ENCODE results near the gene CASTOR1.

DNA sequence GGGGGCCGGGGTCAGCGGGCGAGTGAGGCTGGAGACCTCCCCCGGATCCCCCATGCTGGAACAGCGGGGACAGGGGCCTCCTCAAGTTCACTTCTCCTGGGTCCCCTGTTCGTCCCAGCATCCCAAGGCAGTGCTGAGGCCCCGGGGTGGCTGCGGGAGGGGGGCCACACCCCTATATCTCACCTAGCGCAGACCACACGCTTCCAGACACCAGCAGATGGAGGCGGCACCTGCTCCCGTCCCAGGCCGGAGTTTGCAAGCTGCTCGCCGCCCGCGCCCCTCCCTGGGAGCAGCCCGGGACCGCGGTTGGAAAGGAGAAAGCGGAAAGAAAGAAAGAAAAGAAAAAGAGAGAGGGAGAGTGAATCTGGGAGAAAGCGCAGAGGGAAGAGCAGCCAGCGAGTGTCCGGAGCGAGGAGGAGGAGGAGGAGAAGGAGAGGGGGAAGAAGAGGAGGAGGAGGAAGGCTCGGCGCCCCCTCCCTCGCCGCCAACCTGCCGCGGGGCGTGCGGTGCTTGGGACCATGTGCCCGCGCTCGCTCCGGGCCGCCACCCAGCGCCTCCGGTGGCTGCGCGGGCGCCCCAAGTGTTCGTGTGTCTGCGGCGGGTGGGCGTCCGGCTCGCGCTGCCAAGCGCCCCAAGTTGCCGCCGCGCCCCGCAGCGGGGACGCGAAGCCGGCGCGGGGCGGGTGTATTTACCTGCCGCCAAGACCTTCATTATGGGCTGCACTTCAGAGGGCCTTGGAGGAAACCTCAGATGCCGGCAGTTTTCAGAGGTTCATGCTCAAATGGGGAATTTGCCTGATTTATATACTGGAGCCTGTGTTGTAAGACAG, 43.1 kb downstream of the CASTOR1 start, which contains the start of gene LIF:
- TF ChIP-seq, protein P1, sequence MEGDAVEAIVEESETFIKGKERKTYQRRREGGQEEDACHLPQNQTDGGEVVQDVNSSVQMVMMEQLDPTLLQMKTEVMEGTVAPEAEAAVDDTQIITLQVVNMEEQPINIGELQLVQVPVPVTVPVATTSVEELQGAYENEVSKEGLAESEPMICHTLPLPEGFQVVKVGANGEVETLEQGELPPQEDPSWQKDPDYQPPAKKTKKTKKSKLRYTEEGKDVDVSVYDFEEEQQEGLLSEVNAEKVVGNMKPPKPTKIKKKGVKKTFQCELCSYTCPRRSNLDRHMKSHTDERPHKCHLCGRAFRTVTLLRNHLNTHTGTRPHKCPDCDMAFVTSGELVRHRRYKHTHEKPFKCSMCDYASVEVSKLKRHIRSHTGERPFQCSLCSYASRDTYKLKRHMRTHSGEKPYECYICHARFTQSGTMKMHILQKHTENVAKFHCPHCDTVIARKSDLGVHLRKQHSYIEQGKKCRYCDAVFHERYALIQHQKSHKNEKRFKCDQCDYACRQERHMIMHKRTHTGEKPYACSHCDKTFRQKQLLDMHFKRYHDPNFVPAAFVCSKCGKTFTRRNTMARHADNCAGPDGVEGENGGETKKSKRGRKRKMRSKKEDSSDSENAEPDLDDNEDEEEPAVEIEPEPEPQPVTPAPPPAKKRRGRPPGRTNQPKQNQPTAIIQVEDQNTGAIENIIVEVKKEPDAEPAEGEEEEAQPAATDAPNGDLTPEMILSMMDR (IDR thresholded peaks at IDR 0.05): peak in 1 of 3 experiments; percentile 14
- TF ChIP-seq POLR2AphosphoS5 (IDR thresholded peaks at IDR 0.05; ENCODE audit: insufficient read depth in 1 of 2, low read depth in 1 of 2) (no peak), POLR2A (IDR thresholded peaks at IDR 0.05) (no peak)

Data from vagina (tissue), 2 donors.